ENCODE measurements around the gene LPIN3. TPM values are rescaled to one million over a fixed set of nuclear protein-coding genes. Genes with fewer than 3 reads are reported as not detected.

LPIN3 gene
- total and polyA plus RNA-seq, 2 donors (not counting 3 experiments of a cell fraction or from before 2014, with no cell fraction given): 2.1 to 3.0 TPM

DNA sequence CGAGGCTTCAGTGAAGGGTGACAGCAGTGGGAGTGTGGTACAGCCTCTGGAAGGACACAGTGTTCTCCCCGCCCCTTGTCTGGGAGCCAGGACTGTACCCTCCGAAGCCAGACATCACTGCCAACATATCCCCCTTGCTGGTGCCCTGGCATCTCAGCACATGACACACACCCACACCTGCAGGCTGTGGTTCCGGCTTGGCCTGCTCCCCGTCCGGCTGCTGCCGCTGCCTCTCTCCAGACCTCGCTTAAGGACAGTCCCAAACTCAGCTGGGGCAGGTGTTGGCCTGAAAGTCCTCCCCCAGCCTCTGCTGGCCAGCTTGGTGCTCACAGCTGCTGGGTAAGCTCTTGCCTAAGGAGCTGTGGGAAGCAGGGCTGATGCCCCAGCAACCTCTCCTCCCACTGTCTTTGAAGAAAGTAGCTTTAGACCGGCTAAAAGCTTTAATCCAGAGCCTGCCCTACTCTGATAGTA lies 19.0 kb downstream of the LPIN3 start:
- TF ChIP-seq POLR2A (IDR thresholded peaks at IDR 0.05; ENCODE audit: low read depth, low read length) (no peak), EZH2 (IDR thresholded peaks at IDR 0.05; ENCODE audit: borderline replicate concordance, low read depth, low read length, severe bottlenecking) (no peak), POLR2AphosphoS5 (IDR thresholded peaks at IDR 0.05; ENCODE audit: insufficient read depth, low read depth, low read length) (no peak), MYC (IDR thresholded peaks at IDR 0.05; ENCODE audit: low read depth, low read length) (no peak), GATA2 (IDR thresholded peaks at IDR 0.05; ENCODE audit: insufficient read depth, insufficient read length, low read depth, low read length) (no peak), FOS (IDR thresholded peaks at IDR 0.05; ENCODE audit: borderline replicate concordance, insufficient read depth, low read length) (no peak), JUN (IDR thresholded peaks at IDR 0.05; ENCODE audit: borderline replicate concordance, insufficient read depth, insufficient read length, low read depth) (no peak)
- TF ChIP-seq, protein P1, sequence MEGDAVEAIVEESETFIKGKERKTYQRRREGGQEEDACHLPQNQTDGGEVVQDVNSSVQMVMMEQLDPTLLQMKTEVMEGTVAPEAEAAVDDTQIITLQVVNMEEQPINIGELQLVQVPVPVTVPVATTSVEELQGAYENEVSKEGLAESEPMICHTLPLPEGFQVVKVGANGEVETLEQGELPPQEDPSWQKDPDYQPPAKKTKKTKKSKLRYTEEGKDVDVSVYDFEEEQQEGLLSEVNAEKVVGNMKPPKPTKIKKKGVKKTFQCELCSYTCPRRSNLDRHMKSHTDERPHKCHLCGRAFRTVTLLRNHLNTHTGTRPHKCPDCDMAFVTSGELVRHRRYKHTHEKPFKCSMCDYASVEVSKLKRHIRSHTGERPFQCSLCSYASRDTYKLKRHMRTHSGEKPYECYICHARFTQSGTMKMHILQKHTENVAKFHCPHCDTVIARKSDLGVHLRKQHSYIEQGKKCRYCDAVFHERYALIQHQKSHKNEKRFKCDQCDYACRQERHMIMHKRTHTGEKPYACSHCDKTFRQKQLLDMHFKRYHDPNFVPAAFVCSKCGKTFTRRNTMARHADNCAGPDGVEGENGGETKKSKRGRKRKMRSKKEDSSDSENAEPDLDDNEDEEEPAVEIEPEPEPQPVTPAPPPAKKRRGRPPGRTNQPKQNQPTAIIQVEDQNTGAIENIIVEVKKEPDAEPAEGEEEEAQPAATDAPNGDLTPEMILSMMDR (IDR thresholded peaks at IDR 0.05; ENCODE audit: extremely low read depth in 1 of 2, insufficient read depth in 1 of 2, low read depth in 1 of 2, low read length in 2 of 2): no peak
- TF ChIP-seq, protein P2, sequence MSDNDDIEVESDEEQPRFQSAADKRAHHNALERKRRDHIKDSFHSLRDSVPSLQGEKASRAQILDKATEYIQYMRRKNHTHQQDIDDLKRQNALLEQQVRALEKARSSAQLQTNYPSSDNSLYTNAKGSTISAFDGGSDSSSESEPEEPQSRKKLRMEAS (IDR thresholded peaks at IDR 0.05; ENCODE audit: insufficient read depth, insufficient read length): no peak
- no peak overlapping the region for H3K4me2 ChIP-seq (ENCODE audit: insufficient read depth, low read length)
- peaks cover 0 to under 1% of the 10 kb centered on the region in 2 experiments for H3K27me3 ChIP-seq (ENCODE audit: control insufficient read depth in 2 of 2, insufficient read depth in 2 of 2, low read length in 2 of 2)
- ChIA-PET POLR2A (no interaction called here), CTCF (no interaction called here)
- no peak overlapping the region for H3K27ac ChIP-seq (ENCODE audit: insufficient read depth, low read depth, low read length)
- no peaks in the 10 kb centered on the region for H3K36me3 ChIP-seq (ENCODE audit: control insufficient read depth in 2 of 2, extremely low read depth in 1 of 2, insufficient read depth in 2 of 2, low read length in 2 of 2)
- H4K20me1 ChIP-seq (replicated peaks; ENCODE audit: control insufficient read depth, extremely low read depth, insufficient read depth, low read length): no peaks in the 10 kb centered on the region
- no peaks in the 10 kb centered on the region for H3K9me3 ChIP-seq (replicated peaks; ENCODE audit: control insufficient read depth, insufficient read depth, low read length)
- no peak for DNase-seq (ENCODE audit: low read depth, low spot score)
- H3K79me2 ChIP-seq (ENCODE audit: control insufficient read depth, insufficient read depth, low read length): no peaks in the 10 kb centered on the region
- H3K9me1 ChIP-seq (replicated peaks; ENCODE audit: control insufficient read depth, extremely low read depth, insufficient read depth, low read length): no peaks in the 10 kb centered on the region
- H2AFZ ChIP-seq (ENCODE audit: low read depth, low read length): no peak overlapping the region
- intact Hi-C loops (cut with micrococcal nuclease): no loop called here
- no TSS peak for BruUV-seq (replicated peaks)
- dilution Hi-C loops (cut with MboI; ENCODE audit: extremely low pct_ligation_motif_present, low sequenced_read_pairs): no loop called here
- FAIRE-seq: no peak
- H3K4me1 ChIP-seq (ENCODE audit: control insufficient read depth, extremely low read depth, insufficient read depth, low read length): no peaks in the 10 kb centered on the region
- H3K4me3 ChIP-seq (replicated peaks in 1 of 3; ENCODE audit: insufficient read depth in 1 of 3, low read depth in 1 of 3, low read length in 3 of 3): no peak overlapping the region
- H3K9ac ChIP-seq (replicated peaks; ENCODE audit: extremely low read depth, insufficient read depth, low read length): no peak overlapping the region
